WI38 (cell line): ENCODE results near the gene COASY.

Experiments
- H3K4me3 ChIP-seq: 2 replicates; pipeline ENCODE4 v1.5.1; 2011; ENCODE audit warnings: low read depth, mild to moderate bottlenecking, control low read depth, low read length
- TF ChIP-seq, protein P1 (sequence below): IDR thresholded peaks from 2 replicates; pipeline ENCODE4 v1.5.1; 2012; ENCODE audit warnings: low read depth, mild to moderate bottlenecking, control low read depth, low read length

The COASY gene

DNA sequence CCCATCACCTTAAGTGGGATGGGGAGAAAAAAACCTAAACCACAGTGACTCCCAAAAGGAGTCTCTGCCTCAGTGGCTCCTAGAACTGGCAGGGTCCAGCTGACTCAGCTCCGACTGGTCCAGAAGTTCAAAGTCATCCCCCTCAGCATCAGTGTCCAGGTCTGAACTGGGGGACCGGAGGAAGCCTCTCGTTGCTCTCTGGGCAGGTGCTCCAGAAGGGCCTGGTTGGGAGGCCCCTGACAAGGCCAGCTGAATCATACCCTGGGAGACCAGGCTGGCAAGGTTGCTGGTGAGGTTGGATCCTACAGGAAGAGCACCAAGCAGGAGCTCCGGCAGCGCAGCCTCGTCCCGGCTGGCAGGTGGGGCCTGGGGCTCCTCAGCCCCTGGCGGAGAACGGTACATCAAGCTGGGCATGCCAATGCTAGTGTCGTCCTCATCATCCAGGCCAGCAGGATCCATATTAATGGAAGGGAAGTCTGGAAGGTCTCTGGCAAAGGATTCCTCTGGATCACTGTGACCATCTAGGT, 19.9 kb downstream of the COASY start:
- no peak overlapping the region for H3K4me3 ChIP-seq
- TF ChIP-seq, protein P1, sequence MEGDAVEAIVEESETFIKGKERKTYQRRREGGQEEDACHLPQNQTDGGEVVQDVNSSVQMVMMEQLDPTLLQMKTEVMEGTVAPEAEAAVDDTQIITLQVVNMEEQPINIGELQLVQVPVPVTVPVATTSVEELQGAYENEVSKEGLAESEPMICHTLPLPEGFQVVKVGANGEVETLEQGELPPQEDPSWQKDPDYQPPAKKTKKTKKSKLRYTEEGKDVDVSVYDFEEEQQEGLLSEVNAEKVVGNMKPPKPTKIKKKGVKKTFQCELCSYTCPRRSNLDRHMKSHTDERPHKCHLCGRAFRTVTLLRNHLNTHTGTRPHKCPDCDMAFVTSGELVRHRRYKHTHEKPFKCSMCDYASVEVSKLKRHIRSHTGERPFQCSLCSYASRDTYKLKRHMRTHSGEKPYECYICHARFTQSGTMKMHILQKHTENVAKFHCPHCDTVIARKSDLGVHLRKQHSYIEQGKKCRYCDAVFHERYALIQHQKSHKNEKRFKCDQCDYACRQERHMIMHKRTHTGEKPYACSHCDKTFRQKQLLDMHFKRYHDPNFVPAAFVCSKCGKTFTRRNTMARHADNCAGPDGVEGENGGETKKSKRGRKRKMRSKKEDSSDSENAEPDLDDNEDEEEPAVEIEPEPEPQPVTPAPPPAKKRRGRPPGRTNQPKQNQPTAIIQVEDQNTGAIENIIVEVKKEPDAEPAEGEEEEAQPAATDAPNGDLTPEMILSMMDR: no peak

DNA sequence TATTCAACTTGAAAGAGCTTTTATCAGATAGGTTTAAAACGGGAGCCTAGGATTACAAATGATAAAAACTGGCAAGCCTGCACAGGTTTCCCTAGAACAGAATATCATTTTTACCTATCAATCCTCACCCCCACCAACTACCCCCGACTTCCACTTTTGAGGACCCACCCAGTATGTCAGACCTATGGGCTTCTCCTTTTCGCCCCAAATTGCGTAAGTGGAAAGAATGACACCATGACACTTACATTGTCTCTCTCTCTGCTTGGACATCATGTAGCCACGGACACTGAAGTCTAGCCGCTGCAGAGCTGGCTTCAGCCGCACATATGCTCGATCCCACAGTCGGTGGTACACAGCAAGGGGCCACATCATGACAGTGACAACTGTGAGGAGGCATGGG, 22.9 kb downstream of the COASY start:
- no peak overlapping the region for H3K4me3 ChIP-seq
- TF ChIP-seq, protein P1: no peak

DNA sequence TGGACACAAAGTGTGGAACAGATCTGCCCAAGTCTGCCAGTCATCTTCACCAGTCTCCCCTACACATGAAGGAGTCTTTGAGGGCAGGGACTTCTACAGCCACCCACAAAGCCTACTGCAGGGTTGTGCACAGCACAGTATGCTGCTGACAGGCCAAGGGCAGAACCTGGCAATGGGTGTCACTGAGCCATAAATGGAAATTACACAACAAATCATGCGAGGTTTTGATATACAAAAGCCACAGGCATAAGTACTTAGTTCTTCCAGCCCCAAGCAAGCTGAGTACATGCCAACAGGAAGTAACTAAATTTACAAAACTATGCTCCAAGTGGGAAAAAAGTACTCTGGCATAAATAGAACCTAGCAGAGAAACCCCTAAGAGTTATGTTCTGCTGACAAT, 23.4 kb downstream of the COASY start:
- no peak overlapping the region for H3K4me3 ChIP-seq
- TF ChIP-seq, protein P1: no peak

DNA sequence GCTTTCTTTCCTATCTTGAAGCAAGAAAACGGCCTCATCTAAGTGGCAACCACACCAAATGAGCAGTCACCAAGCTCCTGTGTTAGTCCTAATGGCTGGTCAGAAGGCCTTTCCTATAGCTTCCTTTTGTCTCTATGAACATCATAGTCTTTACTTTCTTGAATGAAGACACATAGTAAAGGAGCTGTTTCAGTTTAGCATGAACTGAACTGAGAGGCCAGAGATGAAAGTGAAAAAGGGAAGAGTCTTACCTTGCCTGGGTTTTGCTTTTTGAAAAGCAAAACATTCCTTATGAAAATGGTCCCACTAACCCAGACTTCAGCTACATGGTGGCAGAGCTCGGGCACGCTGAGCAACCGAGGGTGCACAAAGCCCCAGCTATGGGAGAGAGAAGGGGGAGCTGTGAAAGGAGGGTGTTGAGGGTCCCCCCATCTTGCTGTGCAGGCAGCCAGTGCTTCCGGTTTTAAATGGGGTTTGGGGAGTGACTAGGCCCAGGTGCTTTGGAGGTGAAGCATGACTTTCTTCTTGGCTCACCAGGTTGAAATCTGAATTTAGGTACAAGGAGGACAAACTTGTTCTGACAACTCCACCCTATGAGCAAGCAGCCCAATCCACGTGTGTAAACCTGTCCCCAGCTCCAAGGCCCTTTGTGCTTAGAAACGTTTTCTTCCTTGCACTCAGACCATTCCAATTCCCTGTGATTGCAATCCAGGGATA, 24.7 kb downstream of the COASY start:
- no peak overlapping the region for H3K4me3 ChIP-seq
- TF ChIP-seq, protein P1: no peak

DNA sequence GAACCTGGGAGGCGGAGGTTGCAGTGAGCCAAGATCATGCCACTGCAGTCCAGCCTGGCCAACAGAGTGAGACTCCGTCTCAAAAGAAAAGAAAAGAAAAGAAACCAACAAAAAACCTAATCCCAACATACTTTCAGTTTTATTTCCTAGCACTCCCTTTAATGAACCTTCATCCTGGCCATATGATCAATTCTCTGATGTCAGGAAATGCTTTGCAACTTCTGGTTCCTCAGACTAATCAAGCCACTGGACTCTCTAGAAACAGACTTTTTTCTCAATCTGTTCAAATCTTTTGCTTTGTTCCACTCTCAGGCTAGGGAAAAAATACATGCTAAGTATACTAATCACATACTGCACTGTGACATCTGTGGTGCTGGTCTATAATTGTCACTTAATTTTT, 28.9 kb downstream of the COASY start:
- H3K4me3 ChIP-seq: no peak overlapping the region
- TF ChIP-seq, protein P1: no peak

DNA sequence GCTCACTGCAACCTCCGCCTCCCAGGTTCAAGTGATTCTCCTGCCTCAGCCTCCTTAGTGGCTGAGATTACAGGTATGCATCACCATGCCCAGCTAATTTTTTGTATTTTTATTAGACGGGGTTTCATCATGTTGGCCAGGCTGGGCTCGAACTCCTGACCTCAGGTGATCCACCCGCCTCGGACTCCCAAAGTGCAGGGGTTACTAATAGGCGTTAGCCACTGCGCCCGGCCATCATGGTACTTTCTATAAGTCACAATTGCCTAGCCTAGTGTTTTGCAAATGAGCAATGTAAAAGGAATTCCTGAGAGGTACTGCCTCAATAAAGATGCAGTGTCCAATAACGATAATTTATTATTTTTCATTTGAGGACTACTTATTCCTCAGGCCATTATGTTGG, 29.5 kb downstream of the COASY start:
- H3K4me3 ChIP-seq: no peak overlapping the region
- TF ChIP-seq, protein P1: no peak

DNA sequence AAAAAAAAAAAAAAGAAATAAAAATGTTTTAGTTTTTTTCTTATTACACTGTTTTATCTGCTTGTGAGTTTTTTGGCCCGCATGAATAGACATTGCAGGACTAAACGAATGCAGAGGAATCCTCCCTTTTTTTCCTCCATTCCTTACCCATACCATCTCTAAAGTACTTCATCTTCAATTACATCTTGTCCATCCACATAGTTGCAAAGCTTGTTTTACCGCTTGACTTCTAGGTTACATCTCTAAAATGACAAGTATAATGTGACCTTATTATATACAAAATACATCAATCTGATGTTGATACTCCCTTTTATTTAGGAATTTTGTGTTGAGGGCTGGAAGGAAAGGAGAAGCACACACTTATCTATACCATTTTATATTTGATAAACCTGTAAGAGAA, 34.4 kb downstream of the COASY start:
- TF ChIP-seq, protein P1: no peak
- no peak overlapping the region for H3K4me3 ChIP-seq
